Embryonic facial prominence (tissue), 1 donor: ENCODE measurements around the gene PLEKHO1.
"Not testable (repeated sequence)": the region's sequence is repeated elsewhere in the genome, so short reads cannot be mapped to it uniquely, and the experiment has no call there.

Experiments used
- DNase-seq: peaks from one replicate; pipeline ENCODE4 v3.0.0-alpha.2; 2016; ENCODE audit errors: extremely low spot score

PLEKHO1 gene, protein sequence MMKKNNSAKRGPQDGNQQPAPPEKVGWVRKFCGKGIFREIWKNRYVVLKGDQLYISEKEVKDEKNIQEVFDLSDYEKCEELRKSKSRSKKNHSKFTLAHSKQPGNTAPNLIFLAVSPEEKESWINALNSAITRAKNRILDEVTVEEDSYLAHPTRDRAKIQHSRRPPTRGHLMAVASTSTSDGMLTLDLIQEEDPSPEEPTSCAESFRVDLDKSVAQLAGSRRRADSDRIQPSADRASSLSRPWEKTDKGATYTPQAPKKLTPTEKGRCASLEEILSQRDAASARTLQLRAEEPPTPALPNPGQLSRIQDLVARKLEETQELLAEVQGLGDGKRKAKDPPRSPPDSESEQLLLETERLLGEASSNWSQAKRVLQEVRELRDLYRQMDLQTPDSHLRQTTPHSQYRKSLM

GRCh38 chr1:150149271-150150132 lies at the start of gene PLEKHO1:
PLEKHO1 (plus strand) TSS chr1:150149916; CDS start chr1:150150258, 342 bp downstream.
- DNase-seq: peak; percentile 84

GRCh38 chr1:150102986-150103385 lies 46.7 kb upstream of the PLEKHO1 start:
- no peak for DNase-seq

DNA sequence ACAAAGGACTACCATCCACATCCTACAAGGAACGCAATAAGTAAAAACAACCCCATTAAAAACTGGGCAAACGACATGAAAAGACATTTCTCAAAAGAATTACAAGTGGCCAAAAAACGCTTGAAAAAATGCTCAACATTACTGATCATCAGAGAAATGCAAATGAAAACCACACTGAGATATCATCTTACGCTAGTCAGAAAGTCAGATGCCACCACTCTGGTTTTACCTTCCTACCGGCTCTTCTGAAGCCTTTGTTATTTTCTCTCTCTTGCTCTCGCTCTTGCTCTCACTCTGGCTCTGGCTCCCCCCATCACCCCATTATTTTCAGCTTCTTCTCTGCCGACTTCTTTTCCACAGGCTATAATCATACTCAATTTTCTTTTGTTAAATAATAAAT lies 43.4 kb upstream of the PLEKHO1 start:
- no peak for DNase-seq

DNA sequence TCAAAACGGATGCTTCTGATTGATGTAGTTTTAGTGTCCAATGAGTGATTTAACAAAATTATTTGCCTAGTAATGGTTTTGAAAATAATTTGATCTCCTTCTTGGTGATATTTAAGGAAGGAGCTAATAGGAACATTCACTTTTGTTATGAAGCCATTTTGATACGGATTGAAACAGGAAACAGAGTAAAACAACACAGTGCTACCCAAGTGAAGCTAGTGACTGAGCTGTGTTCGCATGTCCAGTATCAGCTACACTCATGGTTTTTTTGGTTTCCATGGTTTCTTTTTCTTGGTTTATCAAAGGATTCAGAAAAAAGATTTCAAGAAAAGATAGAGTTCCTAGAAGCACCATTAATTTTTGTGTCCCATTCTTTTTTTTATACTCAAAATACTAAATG lies 40.1 kb upstream of the PLEKHO1 start:
- DNase-seq: no peak

GRCh38 chr1:150110116-150110515 lies 39.6 kb upstream of the PLEKHO1 start:
- DNase-seq: no peak

GRCh38 chr1:150111670-150112069 lies 38.0 kb upstream of the PLEKHO1 start:
- DNase-seq: no peak

DNA sequence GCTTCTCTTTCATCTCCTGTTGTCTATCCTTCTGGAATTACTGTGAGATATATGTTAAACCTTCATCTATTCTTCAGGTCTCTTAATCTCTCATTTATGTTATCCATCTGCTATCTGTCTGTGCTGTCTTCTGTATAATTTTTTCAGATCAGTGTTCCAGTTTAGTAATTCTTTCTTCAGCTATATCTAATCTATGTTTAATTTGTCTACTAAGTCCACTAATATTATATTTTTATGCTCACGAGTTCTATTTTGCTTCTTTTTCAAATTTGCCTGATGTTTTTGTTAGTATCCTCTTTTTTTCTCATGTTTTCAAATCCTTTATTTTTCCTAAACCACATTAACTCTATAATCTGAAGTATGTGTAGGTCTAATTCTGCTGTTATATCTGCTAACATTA lies 34.6 kb upstream of the PLEKHO1 start:
- DNase-seq: no peak

DNA sequence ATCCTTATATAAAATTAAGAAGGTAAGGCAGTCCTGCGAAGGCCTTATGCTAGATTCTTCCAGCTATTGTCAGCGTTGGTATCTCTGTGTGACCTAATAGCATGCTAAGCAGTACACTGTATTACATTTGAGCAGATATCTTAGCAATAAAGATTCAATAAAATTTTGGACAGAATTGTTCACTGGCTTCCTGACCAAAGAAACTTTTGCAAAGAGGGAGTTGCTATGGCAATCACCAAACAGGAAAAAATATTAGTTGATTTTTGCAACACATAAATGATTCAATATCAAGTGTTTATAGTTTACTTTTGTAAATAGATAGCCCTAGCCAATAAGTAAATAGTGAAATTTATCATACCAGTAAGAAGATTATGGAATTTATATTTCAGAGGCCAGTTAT lies 31.0 kb upstream of the PLEKHO1 start:
- no peak for DNase-seq

- no peak for DNase-seq
Measured at GRCh38 chr1:150121236-150121862, 28.4 kb upstream of the PLEKHO1 start.

GRCh38 chr1:150126811-150127210 lies 22.9 kb upstream of the PLEKHO1 start:
- no peak for DNase-seq

- DNase-seq: no peak
Measured at GRCh38 chr1:150127464-150127863, 22.3 kb upstream of the PLEKHO1 start.

GRCh38 chr1:150127868-150128267 lies 21.8 kb upstream of the PLEKHO1 start:
- no peak for DNase-seq

- DNase-seq: no peak
Measured at GRCh38 chr1:150132372-150132771, 17.3 kb upstream of the PLEKHO1 start.

- DNase-seq: no peak
Measured at GRCh38 chr1:150134537-150134936, 15.2 kb upstream of the PLEKHO1 start.

- not testable (repeated sequence) for DNase-seq
Measured at GRCh38 chr1:150135400-150135799, 14.3 kb upstream of the PLEKHO1 start.

GRCh38 chr1:150138044-150138443 lies 11.7 kb upstream of the PLEKHO1 start:
- DNase-seq: no peak

- no peak for DNase-seq
Measured at GRCh38 chr1:150141452-150141851, 8.3 kb upstream of the PLEKHO1 start.

DNA sequence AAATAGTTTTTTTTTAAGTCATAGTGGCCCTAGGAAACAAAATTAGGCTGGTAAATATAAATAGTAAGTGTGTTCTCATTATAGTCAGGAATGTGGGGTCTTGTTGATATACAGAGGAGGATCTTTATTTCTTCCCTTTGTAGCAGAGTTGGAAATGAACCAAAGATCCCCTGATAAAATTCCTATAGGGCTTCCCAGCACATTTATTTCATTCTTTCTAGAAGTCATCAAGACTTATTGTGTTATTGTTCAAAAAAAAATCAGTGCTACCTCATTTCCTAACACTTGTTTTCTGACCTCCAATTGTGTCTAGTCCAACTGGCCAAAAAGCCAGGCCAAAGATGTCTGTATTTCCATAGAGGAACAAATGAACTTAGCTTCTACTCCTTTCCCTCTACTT lies 7.6 kb upstream of the PLEKHO1 start:
- DNase-seq: no peak

DNA sequence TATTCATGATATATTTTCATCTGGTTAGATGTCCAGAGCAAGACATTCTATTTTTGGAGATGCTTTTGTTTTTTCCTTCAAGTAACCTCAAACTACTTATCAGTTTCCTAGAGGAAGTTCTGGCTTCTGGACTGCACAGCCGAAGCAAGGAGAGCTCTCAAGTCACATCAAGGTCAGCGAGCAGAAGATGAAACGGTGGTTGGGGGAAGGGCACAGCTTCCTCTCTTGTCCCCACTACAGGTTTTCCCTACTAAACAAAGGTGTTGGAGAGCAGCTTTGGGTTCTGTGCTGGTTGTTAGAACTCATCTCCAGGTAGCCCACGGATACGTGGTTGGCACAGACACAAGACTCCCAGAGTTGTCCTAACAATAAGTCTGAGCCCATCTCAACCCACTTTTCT lies 5.1 kb upstream of the PLEKHO1 start:
- DNase-seq: no peak

- not testable (repeated sequence) for DNase-seq
Measured at GRCh38 chr1:150146016-150146415, 3.7 kb upstream of the PLEKHO1 start.

GRCh38 chr1:150146849-150147542 lies 2.7 kb upstream of the PLEKHO1 start:
- no peak for DNase-seq

- no peak for DNase-seq
Measured at GRCh38 chr1:150148837-150149270, 862 bp upstream of the PLEKHO1 start.
